G401 (cell line): ENCODE results near the gene CTNNBL1. TPM values are rescaled to one million over a fixed set of nuclear protein-coding genes. Genes with fewer than 3 reads are reported as not detected.

Experiments used
- DNase-seq: peaks from one replicate; pipeline ENCODE4 v3.0.0-alpha.2; 2015; ENCODE audit warnings: low spot score
- in situ Hi-C: cut with HindIII; loops from 2 replicates; pipeline ENCODE4 v1.10.0; 2016; ENCODE audit warnings: low sequenced_read_pairs, mixed read lengths
- total RNA-seq: library from RNA; depleted of rRNA; stranded (reverse); fragments of >200 nt; shearing (Covaris generic); gene quantifications from 2 replicates; pipeline ENCODE4 v1.2.3, GENCODE V29; 2014

Gene CTNNBL1
- total RNA-seq, 1 experiment from 2014 or later = 119 TPM

- in situ Hi-C loops = no loop called here
- DNase-seq = no peak
These were observed 208.9 kb downstream of the CTNNBL1 start, which contains the start of gene VSTM2L for GRCh38 chr20:37902504-37903313. Gene VSTM2L (plus strand): TSS chr20:37903127. CDS start chr20:37903351, 224 bp downstream.

GRCh38 chr20:37903317-37904007 lies 209.6 kb downstream of the CTNNBL1 start:
- no peak for DNase-seq

GRCh38 chr20:37904008-37904642 lies 210.3 kb downstream of the CTNNBL1 start:
- DNase-seq = no peak
- in situ Hi-C loops = no loop called here

More at GRCh38 chr20:37903317-37904007, 209.6 kb downstream of the CTNNBL1 start:
- in situ Hi-C loops = no loop called here

GRCh38 chr20:37904845-37905373 lies 211.1 kb downstream of the CTNNBL1 start:
- DNase-seq = no peak
- in situ Hi-C loops = no loop called here

- in situ Hi-C loops = no loop called here
- no peak for DNase-seq
These were observed 212.1 kb downstream of the CTNNBL1 start for GRCh38 chr20:37905671-37906613.

- in situ Hi-C loops = no loop called here
- DNase-seq = no peak
These were observed 213.5 kb downstream of the CTNNBL1 start for GRCh38 chr20:37907330-37907676.

GRCh38 chr20:37907677-37908401 lies 214.0 kb downstream of the CTNNBL1 start:
- DNase-seq = no peak
- in situ Hi-C loops = no loop called here

- DNase-seq = no peak
- in situ Hi-C loops = loop anchor here (10.0 kb wide), 1 partner anchor 84 kb away; no protein-coding TSS in a partner anchor
These were observed 217.4 kb downstream of the CTNNBL1 start for GRCh38 chr20:37911261-37911660.

GRCh38 chr20:37911838-37912281 lies 218.0 kb downstream of the CTNNBL1 start:
- DNase-seq = peak; percentile 47
- in situ Hi-C loops = loop anchor here (10.0 kb wide), 1 partner anchor 83 kb away; no protein-coding TSS in a partner anchor

GRCh38 chr20:37912874-37913273 lies 219.0 kb downstream of the CTNNBL1 start:
- in situ Hi-C loops = loop anchor here (10.0 kb wide), 1 partner anchor 82 kb away; no protein-coding TSS in a partner anchor
- DNase-seq = no peak

- in situ Hi-C loops = loop anchor here (10.0 kb wide), 1 partner anchor 81 kb away; no protein-coding TSS in a partner anchor
- DNase-seq = no peak
These were observed 219.9 kb downstream of the CTNNBL1 start for GRCh38 chr20:37913567-37914366.

GRCh38 chr20:37914367-37914671 lies 220.5 kb downstream of the CTNNBL1 start:
- no peak for DNase-seq
- in situ Hi-C loops = loop anchor here (10.0 kb wide), 1 partner anchor 80 kb away; no protein-coding TSS in a partner anchor

GRCh38 chr20:37914672-37915433 lies 221.0 kb downstream of the CTNNBL1 start:
- in situ Hi-C loops = loop anchor here (10.0 kb wide), 1 partner anchor 80 kb away; no protein-coding TSS in a partner anchor
- DNase-seq = peak; percentile 29

GRCh38 chr20:37915434-37915787 lies 221.6 kb downstream of the CTNNBL1 start:
- no peak for DNase-seq
- in situ Hi-C loops = loop anchor here (10.0 kb wide), 1 partner anchor 79 kb away; no protein-coding TSS in a partner anchor

GRCh38 chr20:37915800-37916570 lies 222.2 kb downstream of the CTNNBL1 start:
- DNase-seq = no peak
- in situ Hi-C loops = loop anchor here (10.0 kb wide), 1 partner anchor 79 kb away; no protein-coding TSS in a partner anchor
